ENCODE measurements around the gene APOA4. TPM values are rescaled to one million over a fixed set of nuclear protein-coding genes. Genes with fewer than 3 reads are reported as not detected.

Gene APOA4
- total and polyA plus RNA-seq, 9 of the 15 experiments (the other 6 are each of a cell fraction or from before 2014, with no cell fraction given) = 0.07 TPM; not detected in 8

- TF ChIP-seq RBM15 (IDR thresholded peaks at IDR 0.05; ENCODE audit: insufficient read depth, low read length) = no peak
- no peak for TF ChIP-seq DLX4 (CRISPR knock-in tag; IDR thresholded peaks at IDR 0.05)
- no peak for TF ChIP-seq TSC22D4 (tag; IDR thresholded peaks at IDR 0.05)
- TF ChIP-seq JUN (IDR thresholded peaks at IDR 0.05; ENCODE audit: borderline replicate concordance, low read depth, low read length) = no peak
- TF ChIP-seq JUN (CRISPR knock-in tag; IDR thresholded peaks at IDR 0.05; ENCODE audit: borderline replicate concordance) = no peak
- no peak for TF ChIP-seq RBM22 (IDR thresholded peaks at IDR 0.05; ENCODE audit: low read depth, low read length, poor library complexity, severe bottlenecking)
- TF ChIP-seq HMGXB4 (CRISPR knock-in tag; IDR thresholded peaks at IDR 0.05) = no peak
Measured at GRCh38 chr11:116853461-116854073, 30.5 kb upstream of the APOA4 start (continued).
